A673 (cell line): Measurements from ENCODE around the gene P2RY14. TPM values are rescaled to one million over a fixed set of nuclear protein-coding genes. Genes with fewer than 3 reads are reported as not detected.

Source experiments
- BruUV-seq: library from RNA; stranded (reverse); fragments of 400-500 nt; replicated peaks from 2 replicates; lab custom pipeline; 2021; lab: Mats Ljungman, UMichigan
- CTCF ChIA-PET: fragments of 300-600 bp; sonication (Branson Sonifier 250); formaldehyde crosslinking; loops from one replicate; lab custom pipeline; 2022; ENCODE audit warnings: antibody characterized with exemption; lab: Charles Lee
- POLR2A ChIA-PET: fragments of 300-600 bp; sonication (Branson Sonifier 250); formaldehyde crosslinking; loops from one replicate; lab custom pipeline; 2022; ENCODE audit warnings: antibody characterized with exemption; ENCODE audit not compliant: low non-redundant PET; lab: Charles Lee
- DNase-seq: peaks from one replicate; pipeline ENCODE4 v3.0.0-alpha.2; 2015; ENCODE audit warnings: low spot score
- H3K27ac ChIP-seq: fragments of 200-600 bp; sonication (generic); 2 replicates; pipeline ENCODE4 v1.5.1; 2016; ENCODE audit warnings: mixed run types, low read depth, mild to moderate bottlenecking, mixed read lengths, antibody characterized with exemption, low read length; ENCODE audit not compliant: poor library complexity, severe bottlenecking
- H3K27me3 ChIP-seq: fragments of 200-600 bp; sonication (generic); replicated peaks from 2 replicates; pipeline ENCODE4 v1.6.1; 2017; ENCODE audit warnings: mixed run types, low read depth, mild to moderate bottlenecking, mixed read lengths, antibody characterized with exemption, low read length; ENCODE audit not compliant: insufficient read depth, poor library complexity
- H3K36me3 ChIP-seq: fragments of 200-600 bp; sonication (generic); 2 replicates; pipeline ENCODE4 v1.6.1; 2016; ENCODE audit warnings: mixed run types, mild to moderate bottlenecking, mixed read lengths, antibody characterized with exemption, low read length; ENCODE audit not compliant: insufficient read depth, poor library complexity, severe bottlenecking
- H3K4me1 ChIP-seq: fragments of 200-600 bp; sonication (generic); 2 replicates; pipeline ENCODE4 v1.6.1; 2017; ENCODE audit warnings: mixed run types, mild to moderate bottlenecking, mixed read lengths, antibody characterized with exemption, low read length; ENCODE audit not compliant: insufficient read depth, poor library complexity, severe bottlenecking
- H3K4me3 ChIP-seq: fragments of 200-600 bp; sonication (generic); 2 replicates; pipeline ENCODE4 v1.5.1; 2016; ENCODE audit warnings: low read depth, mixed run types, mild to moderate bottlenecking, mixed read lengths, low read length; ENCODE audit not compliant: poor library complexity, severe bottlenecking
- H3K9me3 ChIP-seq: fragments of 200-600 bp; sonication (generic); 2 replicates; pipeline ENCODE4 v1.6.1; 2016; ENCODE audit warnings: mixed run types, low read depth, mild to moderate bottlenecking, mixed read lengths, antibody characterized with exemption, low read length; ENCODE audit not compliant: poor library complexity, severe bottlenecking
- EZH2 ChIP-seq: fragments of 200-600 bp; sonication (generic); IDR thresholded peaks from 2 replicates; pipeline ENCODE4 v1.6.1; 2017; ENCODE audit warnings: borderline replicate concordance, low read depth, mild to moderate bottlenecking, mixed read lengths, antibody characterized with exemption, low read length; ENCODE audit not compliant: poor library complexity, severe bottlenecking
- intact Hi-C: fragments of 100-400 bp; cut with micrococcal nuclease; formaldehyde crosslinking; loops from one replicate; pipeline ENCODE4 v1.10.0; 2022; ENCODE audit not compliant: unreplicated experiment
- total RNA-seq: library from RNA; stranded (reverse); gene quantifications from 2 replicates; pipeline ENCODE4 v1.2.3, GENCODE V29; 2021
- TF ChIP-seq, protein P1 (sequence below): fragments of 300-800, 200-600 bp; sonication (generic); conservative IDR thresholded peaks from 2 replicates; pipeline ENCODE4 v1.5.1; 2017; ENCODE audit warnings: low read depth, mild to moderate bottlenecking, antibody characterized with exemption, low read length, moderate library complexity, mixed read lengths

Gene P2RY14
- total RNA-seq, 1 experiment from 2014 or later, result not detected

DNA sequence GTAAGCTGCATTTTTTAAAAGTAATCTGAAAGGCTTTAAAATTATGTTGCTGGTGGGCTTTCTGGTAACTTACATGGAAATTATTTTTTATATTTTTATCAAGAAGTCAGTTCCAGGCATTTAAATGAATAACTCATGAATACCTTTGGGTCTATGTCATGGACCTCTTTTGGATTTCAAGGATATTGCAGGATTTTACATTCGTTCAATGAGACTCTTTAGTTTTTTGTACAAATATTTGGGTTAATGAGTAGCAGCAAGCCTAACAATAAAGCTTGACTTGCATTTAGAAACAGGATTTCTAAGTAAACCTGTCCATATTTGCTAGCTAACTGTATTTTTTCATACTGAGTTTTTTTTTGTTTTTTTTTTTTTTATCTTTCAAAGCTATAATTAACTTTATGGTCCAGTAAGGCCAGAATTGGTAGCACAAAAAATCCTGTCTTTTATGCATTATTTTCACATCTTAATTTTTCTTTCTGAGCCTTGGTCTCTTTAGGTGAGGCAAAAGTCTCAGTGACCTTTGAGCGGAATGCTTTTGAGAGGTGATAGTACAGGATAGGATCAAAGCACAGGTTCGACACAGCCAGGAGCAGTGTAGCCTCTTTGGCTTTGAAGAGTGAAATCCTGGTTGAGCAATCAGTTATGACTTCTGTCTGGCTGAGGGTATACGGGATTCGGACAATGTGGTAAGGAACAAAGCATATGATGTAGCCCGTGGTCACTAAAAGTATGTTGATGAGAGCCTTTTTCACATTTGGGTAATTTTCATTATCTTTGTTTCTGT is 80.2 kb downstream of the P2RY14 start:
- no peak for DNase-seq
- no peaks in the 10 kb centered on the region for H3K9me3 ChIP-seq
- no peak for TF ChIP-seq EZH2
- TF ChIP-seq, protein P1, sequence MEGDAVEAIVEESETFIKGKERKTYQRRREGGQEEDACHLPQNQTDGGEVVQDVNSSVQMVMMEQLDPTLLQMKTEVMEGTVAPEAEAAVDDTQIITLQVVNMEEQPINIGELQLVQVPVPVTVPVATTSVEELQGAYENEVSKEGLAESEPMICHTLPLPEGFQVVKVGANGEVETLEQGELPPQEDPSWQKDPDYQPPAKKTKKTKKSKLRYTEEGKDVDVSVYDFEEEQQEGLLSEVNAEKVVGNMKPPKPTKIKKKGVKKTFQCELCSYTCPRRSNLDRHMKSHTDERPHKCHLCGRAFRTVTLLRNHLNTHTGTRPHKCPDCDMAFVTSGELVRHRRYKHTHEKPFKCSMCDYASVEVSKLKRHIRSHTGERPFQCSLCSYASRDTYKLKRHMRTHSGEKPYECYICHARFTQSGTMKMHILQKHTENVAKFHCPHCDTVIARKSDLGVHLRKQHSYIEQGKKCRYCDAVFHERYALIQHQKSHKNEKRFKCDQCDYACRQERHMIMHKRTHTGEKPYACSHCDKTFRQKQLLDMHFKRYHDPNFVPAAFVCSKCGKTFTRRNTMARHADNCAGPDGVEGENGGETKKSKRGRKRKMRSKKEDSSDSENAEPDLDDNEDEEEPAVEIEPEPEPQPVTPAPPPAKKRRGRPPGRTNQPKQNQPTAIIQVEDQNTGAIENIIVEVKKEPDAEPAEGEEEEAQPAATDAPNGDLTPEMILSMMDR, result no peak
- intact Hi-C loops, result no loop called here
- no peak overlapping the region for H3K4me3 ChIP-seq
- H3K27me3 ChIP-seq, result no peaks in the 10 kb centered on the region
- no peaks in the 10 kb centered on the region for H3K36me3 ChIP-seq
- H3K27ac ChIP-seq, result no peak overlapping the region
- POLR2A ChIA-PET, result no interaction called here
- H3K4me1 ChIP-seq, result no peaks in the 10 kb centered on the region
- BruUV-seq, result no TSS peak
- CTCF ChIA-PET, result no interaction called here

DNA sequence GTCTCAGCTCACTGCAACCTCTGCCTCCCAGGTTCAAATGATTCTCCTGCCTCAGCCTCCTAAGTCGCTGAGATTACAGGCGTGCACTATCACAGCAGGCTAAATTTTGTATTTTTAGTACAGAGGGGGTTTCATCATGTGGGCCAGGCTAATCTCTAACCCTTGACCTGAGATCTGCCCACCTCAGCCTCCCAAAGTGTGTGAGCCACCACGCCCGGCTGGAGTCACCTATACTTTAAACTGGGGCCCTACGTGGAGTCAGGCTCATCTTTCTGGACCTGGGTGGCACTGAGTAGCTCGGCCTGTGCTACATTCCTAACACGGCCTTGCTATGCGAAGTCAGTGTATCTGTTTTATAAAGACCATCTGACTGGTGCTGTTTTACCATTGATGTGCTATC is 81.1 kb downstream of the P2RY14 start:
- TF ChIP-seq EZH2, result no peak
- TF ChIP-seq, protein P1, result no peak
- H3K27me3 ChIP-seq, result no peaks in the 10 kb centered on the region
- H3K4me3 ChIP-seq, result no peak overlapping the region
- BruUV-seq, result no TSS peak
- intact Hi-C loops, result no loop called here
- no peak overlapping the region for H3K27ac ChIP-seq
- ChIA-PET POLR2A (no interaction called here), CTCF (no interaction called here)
- no peaks in the 10 kb centered on the region for H3K36me3 ChIP-seq
- H3K4me1 ChIP-seq, result no peaks in the 10 kb centered on the region
- no peak for DNase-seq
- no peaks in the 10 kb centered on the region for H3K9me3 ChIP-seq

DNA sequence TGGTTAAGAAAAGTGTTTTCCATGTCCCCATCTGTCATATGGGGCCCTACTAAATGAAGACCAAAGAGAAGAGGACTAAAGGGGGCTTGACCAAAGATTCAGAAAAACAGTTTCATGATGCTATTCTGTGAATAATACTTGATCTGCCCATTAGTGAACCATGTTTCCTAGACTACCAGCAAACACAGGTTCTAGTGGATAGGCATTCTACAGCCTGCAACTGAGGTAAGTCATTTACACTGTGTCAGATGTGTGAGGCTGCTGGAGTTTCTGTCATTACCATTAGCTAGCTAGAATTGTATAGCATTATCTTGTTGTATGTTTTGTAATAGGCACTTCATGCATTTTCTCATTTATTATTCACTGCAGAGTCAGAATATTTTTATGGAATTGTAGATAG is 81.9 kb downstream of the P2RY14 start:
- ChIA-PET POLR2A (no interaction called here), CTCF (no interaction called here)
- H3K27ac ChIP-seq, result no peak overlapping the region
- H3K9me3 ChIP-seq, result no peaks in the 10 kb centered on the region
- no peaks in the 10 kb centered on the region for H3K27me3 ChIP-seq
- H3K4me1 ChIP-seq, result no peaks in the 10 kb centered on the region
- no peak for TF ChIP-seq EZH2
- TF ChIP-seq, protein P1, result no peak
- H3K4me3 ChIP-seq, result no peak overlapping the region
- no peaks in the 10 kb centered on the region for H3K36me3 ChIP-seq
- intact Hi-C loops, result no loop called here
- DNase-seq, result no peak
- BruUV-seq, result no TSS peak
